ENCODE data around the gene SREBF2.

The SREBF2 gene

GRCh38 chr22:41832553-41833368, at the start of gene SREBF2:
TSS of gene SREBF2 (plus strand) at chr22:41833105. CDS start at chr22:41833271, 166 bp downstream.
- peak; percentile 99 for DNase-seq (ENCODE audit: low read depth)

GRCh38 chr22:41787331-41787730, 45.6 kb upstream of the SREBF2 start:
- no peak for DNase-seq (ENCODE audit: low read depth)

GRCh38 chr22:41793871-41794270, 39.0 kb upstream of the SREBF2 start:
- no peak for DNase-seq (ENCODE audit: low read depth)

GRCh38 chr22:41798736-41799135, 34.2 kb upstream of the SREBF2 start:
- DNase-seq (ENCODE audit: low read depth), result no peak

GRCh38 chr22:41799486-41800347, 33.2 kb upstream of the SREBF2 start:
- peak; percentile 13 for DNase-seq (ENCODE audit: low read depth)

GRCh38 chr22:41800348-41801146, 32.4 kb upstream of the SREBF2 start, which contains the start of gene CCDC134:
TSS of gene CCDC134 (plus strand) at chr22:41800679. CDS start at chr22:41808891, 8,212 bp downstream.
- peak; percentile 86 for DNase-seq (ENCODE audit: low read depth)

- DNase-seq (ENCODE audit: low read depth), result no peak
Measured at GRCh38 chr22:41801147-41801819, 31.6 kb upstream of the SREBF2 start.

GRCh38 chr22:41801886-41802285, 31.0 kb upstream of the SREBF2 start:
- no peak for DNase-seq (ENCODE audit: low read depth)

- no peak for DNase-seq (ENCODE audit: low read depth)
Measured at GRCh38 chr22:41805639-41806038, 27.3 kb upstream of the SREBF2 start.

GRCh38 chr22:41808400-41808799, 24.5 kb upstream of the SREBF2 start:
- no peak for DNase-seq (ENCODE audit: low read depth)

GRCh38 chr22:41810022-41810421, 22.9 kb upstream of the SREBF2 start:
- DNase-seq (ENCODE audit: low read depth), result no peak

- no peak for DNase-seq (ENCODE audit: low read depth)
Measured at GRCh38 chr22:41812805-41813545, 19.9 kb upstream of the SREBF2 start.

GRCh38 chr22:41813726-41814410, 19.0 kb upstream of the SREBF2 start:
- DNase-seq (ENCODE audit: low read depth), result peak; percentile 27

GRCh38 chr22:41815716-41816115, 17.2 kb upstream of the SREBF2 start:
- no peak for DNase-seq (ENCODE audit: low read depth)

- DNase-seq (ENCODE audit: low read depth), result no peak
Measured at GRCh38 chr22:41816241-41816640, 16.7 kb upstream of the SREBF2 start.

- no peak for DNase-seq (ENCODE audit: low read depth)
Measured at GRCh38 chr22:41816871-41817270, 16.0 kb upstream of the SREBF2 start.

- DNase-seq (ENCODE audit: low read depth), result no peak
Measured at GRCh38 chr22:41818011-41818410, 14.9 kb upstream of the SREBF2 start.

- no peak for DNase-seq (ENCODE audit: low read depth)
Measured at GRCh38 chr22:41818596-41818995, 14.3 kb upstream of the SREBF2 start.

GRCh38 chr22:41819257-41819656, 13.6 kb upstream of the SREBF2 start:
- no peak for DNase-seq (ENCODE audit: low read depth)

GRCh38 chr22:41820447-41820846, 12.5 kb upstream of the SREBF2 start:
- no peak for DNase-seq (ENCODE audit: low read depth)
